ENCODE measurements around the gene PSTPIP1.

PSTPIP1 gene

DNA sequence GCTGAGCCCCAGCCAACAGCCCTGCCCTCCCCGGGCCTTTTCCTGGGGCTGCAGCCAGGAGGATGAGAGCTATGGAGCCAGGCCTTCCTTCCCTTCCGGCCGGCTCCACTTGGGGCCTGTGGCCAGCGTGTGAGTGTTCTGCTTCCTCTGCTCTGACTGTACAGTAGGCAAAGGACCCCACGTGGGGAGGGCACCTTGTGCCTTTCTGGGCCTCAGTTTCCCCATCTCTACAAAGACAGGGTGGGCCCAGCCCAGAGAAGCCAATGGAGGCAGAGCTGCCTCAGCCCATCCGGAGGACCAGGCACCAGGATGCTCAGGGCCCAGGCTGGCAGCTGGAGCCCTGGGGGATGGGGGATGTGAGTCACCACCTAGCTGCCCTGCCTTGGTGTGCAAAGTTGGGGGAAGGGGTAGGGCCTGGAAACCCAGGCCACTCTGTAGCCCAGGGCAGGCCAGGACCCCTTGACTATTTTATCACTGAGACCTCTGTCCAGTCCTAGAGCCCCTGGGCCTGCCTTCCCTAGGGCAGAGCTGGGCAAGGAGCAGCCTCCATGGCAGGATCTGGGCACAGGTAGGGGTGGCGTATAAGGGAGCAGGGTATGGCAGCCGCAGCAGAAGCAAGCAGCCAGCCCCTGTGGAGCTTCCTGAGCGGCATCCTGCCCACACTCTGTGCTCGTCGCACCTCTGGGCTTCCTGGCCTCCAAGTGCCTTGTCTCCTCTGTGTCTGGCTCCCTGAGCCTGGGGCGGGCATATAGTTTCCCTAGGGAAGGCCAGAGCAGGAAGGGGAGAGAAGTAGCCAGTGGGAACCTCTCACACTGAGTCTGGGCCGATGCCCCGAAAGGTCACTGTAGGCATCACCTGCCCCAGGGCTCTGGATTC lies 1.8 kb downstream of the PSTPIP1 start:
- H3K4me1 ChIP-seq = peaks cover 86% of the 10 kb centered on the region
- H3K27me3 ChIP-seq = no peaks in the 10 kb centered on the region
- H3K27ac ChIP-seq = peak overlapping the region; percentile 93
- no peak overlapping the region for H3K9ac ChIP-seq
- no peaks in the 10 kb centered on the region for H3K36me3 ChIP-seq
- H3K4me2 ChIP-seq = peak overlapping the region; percentile 96
- H3K4me3 ChIP-seq = no peak overlapping the region
- H4K20me1 ChIP-seq = peaks cover 10% of the 10 kb centered on the region; the same call in 1 of the 2 replicates
- H3K9me3 ChIP-seq = no peaks in the 10 kb centered on the region
- TF ChIP-seq Cebpa-rat (IDR thresholded peaks at IDR 0.05) = no peak

DNA sequence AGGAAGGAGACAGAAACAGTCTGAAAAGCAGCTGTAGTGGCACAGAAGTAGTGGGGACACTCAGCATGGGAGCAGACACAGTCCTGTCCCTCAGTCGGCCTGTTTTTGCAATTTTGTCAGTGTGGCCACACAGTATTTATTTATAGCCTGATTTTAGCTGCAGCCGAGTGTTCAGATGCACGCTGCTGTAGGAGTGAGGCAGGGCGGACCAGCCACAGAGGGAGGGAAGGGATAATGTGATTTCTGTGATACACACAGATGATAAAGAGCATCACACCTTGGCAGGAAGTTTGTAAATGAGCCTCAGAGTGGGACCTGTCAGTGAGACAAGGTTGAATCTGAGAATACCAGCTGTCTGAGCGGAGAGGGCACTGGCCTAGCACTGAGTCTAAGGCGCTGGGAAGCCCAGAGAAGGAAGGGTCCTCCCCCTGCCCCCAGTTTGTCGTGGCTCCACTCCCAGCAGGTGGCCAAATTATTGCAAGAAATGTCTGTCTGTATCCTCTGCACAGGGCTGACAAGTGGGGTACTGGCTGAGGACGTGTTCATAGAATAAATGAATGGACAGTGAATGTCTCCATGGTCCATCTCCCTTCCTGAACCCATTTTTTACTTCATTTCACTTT lies 3.8 kb downstream of the PSTPIP1 start:
- TF ChIP-seq Cebpa-rat (IDR thresholded peaks at IDR 0.05) = no peak
- Histone ChIP-seq H3K9me3 (no peaks in the 10 kb centered on the region), H3K27me3 (no peaks in the 10 kb centered on the region), H3K9ac (no peak overlapping the region; the same call in 1 of the 2 replicates), H3K4me3 (no peak overlapping the region), H3K36me3 (no peaks in the 10 kb centered on the region), H3K27ac (no peak overlapping the region), H3K4me2 (peak overlapping the region; percentile 96), H4K20me1 (peaks cover 22% of the 10 kb centered on the region), H3K4me1 (peaks cover 87% of the 10 kb centered on the region)

DNA sequence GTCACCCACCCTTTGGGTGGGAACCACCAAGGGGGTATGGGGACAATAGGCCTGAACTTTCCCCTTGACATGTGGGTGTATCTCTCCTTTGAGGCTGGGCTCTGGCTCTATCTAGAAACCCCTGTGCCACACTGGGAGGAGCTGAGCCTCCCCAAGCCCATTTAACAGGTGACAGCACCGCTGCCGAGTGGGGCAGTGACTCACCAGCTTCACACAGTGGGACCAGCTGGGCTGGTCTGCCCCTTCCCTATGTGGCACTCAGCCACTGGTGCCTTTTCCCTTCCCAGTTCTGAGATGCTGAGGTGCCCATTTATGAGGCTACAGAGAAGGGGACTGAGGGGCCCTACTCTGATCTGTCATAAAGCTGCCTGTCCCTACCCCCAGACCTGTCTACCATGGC lies 5.1 kb downstream of the PSTPIP1 start:
- Histone ChIP-seq H3K36me3 (no peaks in the 10 kb centered on the region), H3K27me3 (no peaks in the 10 kb centered on the region), H3K4me2 (no peak overlapping the region), H3K9ac (no peak overlapping the region), H3K9me3 (no peaks in the 10 kb centered on the region), H3K27ac (no peak overlapping the region), H3K4me1 (peaks cover 87% of the 10 kb centered on the region), H4K20me1 (peaks cover 27% of the 10 kb centered on the region), H3K4me3 (no peak overlapping the region)
- TF ChIP-seq Cebpa-rat (IDR thresholded peaks at IDR 0.05) = no peak

- H3K4me3 ChIP-seq = no peak overlapping the region
- H3K36me3 ChIP-seq = no peaks in the 10 kb centered on the region
- no peak for TF ChIP-seq Cebpa-rat (IDR thresholded peaks at IDR 0.05)
- H3K9ac ChIP-seq = no peak overlapping the region
- peaks cover 76% of the 10 kb centered on the region for H3K4me1 ChIP-seq
- H3K9me3 ChIP-seq = no peaks in the 10 kb centered on the region
- peak overlapping the region; percentile 82 for H3K4me2 ChIP-seq
- no peaks in the 10 kb centered on the region for H3K27me3 ChIP-seq
- peaks cover 27% of the 10 kb centered on the region for H4K20me1 ChIP-seq
- H3K27ac ChIP-seq = no peak overlapping the region; the same call in 1 of the 2 replicates
Measured at GRCh38 chr15:77001351-77001750, 6.4 kb downstream of the PSTPIP1 start.

DNA sequence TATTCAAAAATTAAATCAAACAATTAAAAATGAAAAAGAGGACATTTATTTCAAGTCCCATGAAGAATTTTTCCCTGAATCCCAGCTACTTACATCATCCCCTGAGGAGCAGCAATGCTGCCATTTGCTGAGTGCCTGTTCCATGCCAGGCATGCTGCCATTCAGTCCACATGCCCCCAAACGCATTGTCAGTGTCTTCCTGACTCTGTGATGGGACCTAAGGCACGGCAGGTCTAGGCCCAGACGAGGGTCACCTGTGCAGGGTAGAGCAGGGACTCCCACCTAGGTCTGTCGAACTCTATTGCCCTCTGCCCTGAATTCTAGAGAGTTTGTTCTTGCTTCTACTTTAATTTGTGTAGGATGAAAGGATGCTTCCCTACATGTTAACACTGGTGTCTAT lies 7.0 kb downstream of the PSTPIP1 start:
- no peak overlapping the region for H3K4me3 ChIP-seq
- H3K9me3 ChIP-seq = no peaks in the 10 kb centered on the region
- no peaks in the 10 kb centered on the region for H3K36me3 ChIP-seq
- no peaks in the 10 kb centered on the region for H3K27me3 ChIP-seq
- H3K4me2 ChIP-seq = peak overlapping the region; percentile 82
- no peak overlapping the region; the same call in 1 of the 2 replicates for H3K9ac ChIP-seq
- H3K4me1 ChIP-seq = peaks cover 70% of the 10 kb centered on the region
- H4K20me1 ChIP-seq = peaks cover 27% of the 10 kb centered on the region
- TF ChIP-seq Cebpa-rat (IDR thresholded peaks at IDR 0.05) = no peak
- no peak overlapping the region for H3K27ac ChIP-seq

- TF ChIP-seq Cebpa-rat (IDR thresholded peaks at IDR 0.05) = no peak
- H3K4me2 ChIP-seq = peak overlapping the region; percentile 82
- 0 out of 2 replicates have a peak overlapping the region, but pooled peaks have one; percentile 0 for H3K4me3 ChIP-seq
- H3K9ac ChIP-seq = no peak overlapping the region; the same call in 1 of the 2 replicates
- H3K36me3 ChIP-seq = no peaks in the 10 kb centered on the region
- H3K27me3 ChIP-seq = no peaks in the 10 kb centered on the region
- H4K20me1 ChIP-seq = peaks cover 27% of the 10 kb centered on the region
- H3K4me1 ChIP-seq = peaks cover 65% of the 10 kb centered on the region
- peak overlapping the region; percentile 67 for H3K27ac ChIP-seq
- H3K9me3 ChIP-seq = no peaks in the 10 kb centered on the region
Measured at GRCh38 chr15:77002436-77002835, 7.5 kb downstream of the PSTPIP1 start.

- H3K27ac ChIP-seq = peak overlapping the region; percentile 67
- H4K20me1 ChIP-seq = peaks cover 27% of the 10 kb centered on the region
- H3K4me2 ChIP-seq = peak overlapping the region; percentile 82
Measured at GRCh38 chr15:77002954-77003912, 8.3 kb downstream of the PSTPIP1 start.

DNA sequence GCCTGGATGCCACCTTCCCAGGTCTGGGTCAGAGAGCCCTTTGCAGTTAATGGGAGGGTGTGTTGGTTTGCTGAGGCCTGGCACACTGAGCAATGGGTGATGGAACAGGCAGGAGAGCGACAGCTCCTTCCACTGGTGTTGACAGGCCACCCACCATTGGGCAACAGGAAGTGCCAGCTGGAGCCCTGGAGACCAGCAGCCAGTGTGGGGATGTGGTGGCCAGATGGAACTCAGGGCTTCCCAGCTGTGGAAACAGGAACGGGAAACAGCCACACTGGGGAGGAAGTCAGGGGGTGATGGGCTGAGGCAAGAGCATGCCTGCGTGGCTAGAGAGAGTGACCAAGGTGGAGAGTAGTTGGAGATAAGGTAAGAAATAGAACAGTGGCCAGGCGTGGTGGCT lies 9.3 kb downstream of the PSTPIP1 start:
- H3K4me1 ChIP-seq = peaks cover 50% of the 10 kb centered on the region
- TF ChIP-seq Cebpa-rat (IDR thresholded peaks at IDR 0.05) = peak; percentile 83
- H4K20me1 ChIP-seq = peaks cover 27% of the 10 kb centered on the region
- H3K4me3 ChIP-seq = peak overlapping the region; percentile 0; the same call in 1 of the 2 replicates
- H3K9ac ChIP-seq = peak overlapping the region; percentile 48; the same call in 1 of the 2 replicates
- no peaks in the 10 kb centered on the region for H3K9me3 ChIP-seq
- no peaks in the 10 kb centered on the region for H3K27me3 ChIP-seq
- H3K4me2 ChIP-seq = peak overlapping the region; percentile 82
- peak overlapping the region; percentile 67 for H3K27ac ChIP-seq
- no peaks in the 10 kb centered on the region for H3K36me3 ChIP-seq

More at GRCh38 chr15:77002954-77003912, 8.3 kb downstream of the PSTPIP1 start:
- peak; percentile 76 for TF ChIP-seq Cebpa-rat (IDR thresholded peaks at IDR 0.05)
- Histone ChIP-seq H3K4me3 (peak overlapping the region; percentile 0), H3K4me1 (peaks cover 57% of the 10 kb centered on the region), H3K9me3 (no peaks in the 10 kb centered on the region), H3K36me3 (no peaks in the 10 kb centered on the region), H3K27me3 (no peaks in the 10 kb centered on the region), H3K9ac (peak overlapping the region; percentile 48; the same call in 1 of the 2 replicates)

GRCh38 chr15:77009176-77009575 lies 14.2 kb downstream of the PSTPIP1 start:
- TF ChIP-seq Cebpa-rat (IDR thresholded peaks at IDR 0.05) = no peak
- peaks cover 50% of the 10 kb centered on the region for H3K4me1 ChIP-seq
- H3K9me3 ChIP-seq = no peaks in the 10 kb centered on the region
- no peaks in the 10 kb centered on the region for H3K36me3 ChIP-seq
- H3K9ac ChIP-seq = no peak overlapping the region
- no peaks in the 10 kb centered on the region for H3K27me3 ChIP-seq
- H3K4me2 ChIP-seq = no peak overlapping the region
- H3K4me3 ChIP-seq = no peak overlapping the region
- no peak overlapping the region for H3K27ac ChIP-seq
- peaks cover 1% of the 10 kb centered on the region; the same call in 1 of the 2 replicates for H4K20me1 ChIP-seq
